Left renal cortex interstitium (tissue), 4 donors: ENCODE data around the gene NACA. TPM values are rescaled to one million over a fixed set of nuclear protein-coding genes. Genes with fewer than 3 reads are reported as not detected.

Experiments used
- DNase-seq, 4 donors: peaks; one replicate each; pipeline ENCODE4 v3.0.0-alpha.2; 2013; ENCODE audit warnings: low read depth in 4 of 4, low spot score in 2 of 4, missing footprints in 1 of 4
- polyA plus RNA-seq, 4 donors: library from polyadenylated mRNA; unstranded; fragments of 120-200 nt; gene quantifications; one replicate each; pipeline ENCODE4 v1.2.1, GENCODE V29; 2013; ENCODE audit not compliant: insufficient read length in 4 of 4

The NACA gene
- polyA plus RNA-seq, 4 donors, result 1,848 to 2,606 (median 2,088) TPM

- DNase-seq, result no peak
Measured at GRCh38 chr12:56694161-56694560, 30.9 kb downstream of the NACA start.

DNA sequence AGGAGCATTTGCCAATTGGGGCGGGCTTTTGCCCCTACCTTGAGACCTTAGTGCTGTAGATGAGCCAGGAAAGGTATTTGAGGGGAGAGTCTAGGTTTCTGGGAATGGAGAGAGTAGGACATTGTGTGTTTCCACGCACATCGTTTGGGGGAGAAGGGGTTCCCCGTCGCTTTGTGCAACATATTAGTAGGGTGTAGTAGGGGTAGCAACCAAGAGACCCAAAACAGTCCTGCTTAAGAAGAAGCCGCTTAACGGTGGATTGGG, 36.3 kb downstream of the NACA start:
- no peak for DNase-seq

DNA sequence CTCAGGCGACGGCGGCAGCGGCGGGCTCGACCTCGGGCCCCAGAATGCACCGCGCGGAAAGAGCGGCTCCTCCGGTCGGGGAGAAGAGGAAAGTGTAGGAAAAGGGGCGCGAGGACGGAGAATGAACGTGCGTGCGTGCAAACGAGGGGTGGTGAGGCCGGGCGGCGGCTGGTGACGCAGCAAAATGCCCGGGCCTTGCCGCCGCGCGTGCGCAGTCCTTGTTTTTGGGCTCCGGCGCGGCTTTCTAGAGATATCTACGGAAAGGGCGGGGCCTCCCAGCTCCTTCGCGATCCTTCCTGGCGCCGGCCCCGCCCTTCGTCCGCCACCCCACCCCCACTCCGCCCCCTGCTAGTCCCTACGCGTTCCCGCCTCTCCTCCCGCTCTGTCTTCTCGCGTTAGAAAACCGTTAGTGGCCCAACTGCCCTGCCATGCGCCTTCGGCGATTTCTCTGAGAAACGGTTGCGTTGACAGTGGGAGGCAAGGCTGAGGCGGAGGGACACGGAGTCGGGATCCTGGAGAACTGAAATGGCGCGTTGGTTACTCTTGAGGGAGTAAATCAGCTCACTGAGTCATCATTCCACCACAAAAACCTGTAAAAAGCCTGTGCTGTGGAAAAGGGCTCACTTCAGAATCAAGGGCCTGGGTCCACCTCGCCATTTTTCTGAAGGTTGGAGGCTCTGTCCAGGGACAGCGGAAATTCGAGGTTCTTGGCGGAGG, 36.8 kb downstream of the NACA start, which contains the start of gene PTGES3:
PTGES3 (minus strand) TSS at position 156 of the 717 bp plus-strand sequence. CDS start 285 bp downstream, outside the sequence.
- DNase-seq, result peak; percentile 92 to 96 (median 95)

GRCh38 chr12:56687223-56688128, 37.6 kb downstream of the NACA start:
- peak; percentile 30 to 79 (median 51) for DNase-seq

GRCh38 chr12:56684745-56685359, 40.2 kb downstream of the NACA start:
- peak in 3 of 4 donors; percentile 18 to 29 (median 29) for DNase-seq

DNA sequence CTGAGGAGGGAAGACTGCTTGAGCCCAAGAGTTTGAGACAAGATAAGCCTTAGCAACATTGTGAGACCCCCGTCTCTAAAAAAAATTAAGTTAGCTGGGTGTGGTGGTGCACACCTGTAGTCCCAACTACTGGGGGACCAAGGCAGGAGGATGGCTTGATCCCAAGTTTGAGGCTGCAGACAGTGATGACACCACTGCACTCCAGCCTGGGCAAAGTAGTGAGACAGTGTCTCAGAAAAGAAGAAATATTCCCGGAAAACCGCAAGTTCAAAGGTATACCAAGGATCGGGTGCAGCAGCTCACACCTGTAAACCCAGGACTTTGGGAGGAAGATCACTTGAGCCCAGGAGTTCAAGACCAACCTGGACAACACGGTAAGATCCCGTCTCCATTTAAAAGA, 42.8 kb downstream of the NACA start:
- no peak for DNase-seq

- DNase-seq, result no peak
Measured at GRCh38 chr12:56679883-56680575, 45.1 kb downstream of the NACA start.

DNA sequence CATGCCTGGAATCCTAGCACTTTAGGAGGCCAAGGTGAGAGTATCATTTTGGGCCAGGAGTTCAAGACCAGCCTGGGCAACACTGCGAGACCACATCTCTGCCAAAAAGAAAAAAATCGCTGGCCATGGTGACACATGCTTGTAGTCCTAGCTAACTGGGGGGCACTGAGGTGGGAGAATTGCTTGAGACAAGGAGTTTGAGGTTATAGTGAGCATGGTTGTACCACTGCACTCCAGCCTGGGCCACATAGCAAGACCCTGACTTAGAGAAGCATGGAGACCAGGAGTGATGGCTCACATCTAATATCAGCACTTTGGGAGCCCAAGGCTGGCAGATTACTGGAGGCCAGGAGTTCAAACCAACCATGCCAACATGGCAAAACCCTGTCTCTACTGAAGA, 46.2 kb downstream of the NACA start:
- DNase-seq, result no peak

DNA sequence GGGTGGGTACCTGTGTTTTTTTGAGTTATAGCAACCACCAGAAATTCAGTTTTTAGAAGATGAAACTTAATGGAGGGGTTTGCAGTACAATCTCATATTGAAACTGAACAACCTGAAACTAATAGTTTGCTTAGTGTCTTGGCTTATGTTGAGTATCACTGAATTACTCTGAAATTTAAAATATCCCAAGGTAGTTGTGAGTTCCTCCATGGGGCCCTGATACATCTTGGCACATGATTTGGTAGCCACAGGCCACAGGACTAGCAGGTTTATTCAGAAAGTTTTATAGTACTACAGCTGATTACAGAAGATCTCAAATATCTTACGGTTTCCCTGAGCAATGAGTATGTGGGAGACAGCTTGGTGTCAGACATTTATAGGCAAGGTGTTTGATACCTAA, 47.4 kb downstream of the NACA start:
- DNase-seq, result no peak

DNA sequence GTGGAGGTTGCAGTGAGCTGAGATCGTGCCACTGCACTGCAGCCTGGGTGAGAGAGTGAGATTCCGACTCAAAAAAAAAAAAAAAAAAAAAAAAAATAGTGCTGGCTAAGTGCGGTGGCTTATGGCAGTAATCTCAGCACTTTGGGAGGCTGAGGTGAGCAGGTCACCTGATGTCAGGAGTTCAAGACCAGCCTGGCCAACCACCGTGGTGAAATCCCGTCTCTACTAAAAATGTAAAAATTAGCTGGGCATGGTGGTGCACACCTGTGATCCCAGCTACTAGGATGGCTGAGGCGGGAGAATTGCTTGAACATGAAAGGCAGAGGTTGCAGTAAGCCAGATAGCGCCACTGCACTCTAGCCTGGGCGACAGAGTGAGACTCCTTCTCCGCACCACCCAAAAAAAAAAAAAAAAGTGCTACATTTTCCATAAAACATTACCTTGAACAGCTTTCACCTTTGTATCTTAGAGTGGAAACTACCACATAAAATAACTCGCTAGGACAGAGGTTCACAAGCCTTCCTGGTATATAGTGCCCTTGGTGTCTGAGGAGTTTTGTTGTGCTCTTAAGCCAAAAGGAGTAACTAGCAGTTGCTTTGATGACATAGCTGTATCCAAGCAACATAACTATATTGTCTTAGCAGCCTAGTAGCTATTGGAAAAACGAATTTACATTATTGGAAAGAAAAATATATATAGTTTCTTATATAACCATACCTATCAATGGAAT, 48.1 kb downstream of the NACA start:
- no peak for DNase-seq

GRCh38 chr12:56671608-56672007, 53.5 kb downstream of the NACA start:
- DNase-seq, result no peak

- no peak for DNase-seq
Measured at GRCh38 chr12:56670836-56671235, 54.3 kb downstream of the NACA start.

DNA sequence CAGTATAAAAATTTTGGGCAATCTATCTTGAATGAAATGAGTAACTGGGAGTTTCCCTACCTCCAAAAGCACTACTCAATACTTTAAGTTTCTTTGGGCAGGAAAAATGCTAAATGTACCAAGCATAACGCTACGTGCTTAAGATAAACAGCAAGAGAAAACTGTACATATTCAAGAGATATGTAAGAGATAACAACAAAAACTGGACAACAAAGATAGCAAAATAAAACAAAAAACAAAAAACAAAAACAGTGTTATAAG, 57.0 kb downstream of the NACA start:
- no peak for DNase-seq

Other genes starting within 250 kb of the NACA start
- 1 to 10 TPM; 1.2 to 3.0 (median 2.1) TPM for gene GLS2, start 237.1 kb downstream of the NACA start, polyA plus RNA-seq
- gene RBMS2, start 203.5 kb downstream of the NACA start, polyA plus RNA-seq, result 10 to 100 TPM; 34.6 to 47.2 (median 39.0) TPM
- gene BAZ2A, start 95.0 kb downstream of the NACA start, polyA plus RNA-seq, result 100 to 1,000 TPM in 1 of 4 donors, 10 to 100 TPM in 3; 62.3 to 124 (median 80.5) TPM
- 1,000 to 10,000 TPM in 2 of 4 donors, 100 to 1,000 TPM in 2; 822 to 1,339 (median 1,003) TPM for gene ATP5F1B, start 79.3 kb downstream of the NACA start, polyA plus RNA-seq
- 100 to 1,000 TPM; 267 to 334 (median 321) TPM for gene PTGES3, start 37.0 kb downstream of the NACA start, polyA plus RNA-seq
- gene PRIM1, start 27.0 kb upstream of the NACA start, polyA plus RNA-seq, result 10 to 100 TPM; 17.4 to 21.6 (median 19.7) TPM
- gene HSD17B6, start 38.0 kb upstream of the NACA start, polyA plus RNA-seq, result 1 to 10 TPM in 1 of 4 donors, under 1 TPM in 3; 0.51 to 1.1 (median 0.98) TPM
- gene SDR9C7, start 209.1 kb upstream of the NACA start, polyA plus RNA-seq, result under 1 TPM; 0.10 to 0.53 (median 0.14) TPM
- 1 to 10 TPM in 2 of 4 donors, under 1 TPM in 2; 0.34 to 1.6 (median 0.85) TPM for gene RDH16, start 232.3 kb upstream of the NACA start, polyA plus RNA-seq